HepG2 (cell line): ENCODE data around the gene ARCN1. TPM values are rescaled to one million over a fixed set of nuclear protein-coding genes. Genes with fewer than 3 reads are reported as not detected.

Experiments
- ADNP ChIP-seq: sonication (generic); formaldehyde crosslinking; IDR thresholded peaks from 2 replicates; pipeline ENCODE4 v1.4.0; 2020; ENCODE audit warnings: missing genetic modification reagents
- DNMT1 ChIP-seq: sonication (generic); formaldehyde crosslinking; IDR thresholded peaks from 2 replicates; pipeline ENCODE4 v1.5.1; 2020; ENCODE audit warnings: mild to moderate bottlenecking, missing genetic modification reagents
- EP300 ChIP-seq, 3 experiments: sonication (generic) in 1 of 3; formaldehyde crosslinking in 1 of 3; IDR thresholded peaks; 2 replicates each; pipeline versions ENCODE4 v1.5.1 to v1.6.1; 2011 to 2020; ENCODE audit warnings: low read depth in 2 of 3, low read length in 2 of 3, borderline replicate concordance in 1 of 3, improper control_type of control experiment in 1 of 3, mild to moderate bottlenecking in 1 of 3, missing genetic modification reagents in 1 of 3, moderate library complexity in 1 of 3
- FOXA3 ChIP-seq: IDR thresholded peaks from 2 replicates; pipeline ENCODE4 v1.6.1; 2016; ENCODE audit warnings: missing genetic modification reagents, missing compliant biosample characterization
- GATA4 ChIP-seq: sonication (generic); IDR thresholded peaks from 2 replicates; pipeline ENCODE4 v1.6.1; 2016; ENCODE audit warnings: antibody characterized with exemption, low read depth, borderline replicate concordance
- KLF13 ChIP-seq: sonication (generic); formaldehyde crosslinking; IDR thresholded peaks from 2 replicates; pipeline ENCODE4 v1.4.0; 2020; ENCODE audit warnings: mild to moderate bottlenecking, missing genetic modification reagents
- NR0B2 ChIP-seq: sonication (generic); formaldehyde crosslinking; IDR thresholded peaks from 2 replicates; pipeline ENCODE4 v1.4.0; 2020; ENCODE audit warnings: mild to moderate bottlenecking, missing genetic modification reagents
- SNAPC2 ChIP-seq: sonication (generic); formaldehyde crosslinking; IDR thresholded peaks from 2 replicates; pipeline ENCODE4 v1.8.1; 2022; ENCODE audit warnings: mild to moderate bottlenecking, missing genetic modification reagents
- TBX3 ChIP-seq: fragments of 450-650 bp; IDR thresholded peaks from 2 replicates; pipeline ENCODE4 v1.6.1; 2017; ENCODE audit warnings: antibody characterized with exemption, mild to moderate bottlenecking, inconsistent platforms, borderline replicate concordance
- THRA ChIP-seq: sonication (generic); formaldehyde crosslinking; IDR thresholded peaks from 2 replicates; pipeline ENCODE4 v1.4.0; 2020; ENCODE audit warnings: missing genetic modification reagents, borderline replicate concordance
- ZBTB20 ChIP-seq: sonication (generic); formaldehyde crosslinking; IDR thresholded peaks from 2 replicates; pipeline ENCODE4 v1.8.1; 2023; ENCODE audit warnings: missing genetic modification reagents, low read depth, mild to moderate bottlenecking, borderline replicate concordance
- ZBTB37 ChIP-seq: sonication (generic); formaldehyde crosslinking; IDR thresholded peaks from 2 replicates; pipeline ENCODE4 v1.4.0; 2020; ENCODE audit warnings: mild to moderate bottlenecking, missing genetic modification reagents
- ZFP41 ChIP-seq: sonication (generic); formaldehyde crosslinking; IDR thresholded peaks from 2 replicates; pipeline ENCODE4 v1.4.0; 2020; ENCODE audit warnings: mild to moderate bottlenecking, missing genetic modification reagents, borderline replicate concordance
- ZNF234 ChIP-seq: sonication (generic); formaldehyde crosslinking; conservative IDR thresholded peaks from 2 replicates; pipeline ENCODE4 v1.5.1; 2020; ENCODE audit warnings: mild to moderate bottlenecking, missing genetic modification reagents
- ZNF3 ChIP-seq: IDR thresholded peaks from 2 replicates; pipeline ENCODE4 v1.7.0; 2017; ENCODE audit warnings: inconsistent platforms
- ZNF383 ChIP-seq: sonication (generic); formaldehyde crosslinking; IDR thresholded peaks from 2 replicates; pipeline ENCODE4 v1.4.0; 2020; ENCODE audit warnings: missing genetic modification reagents, mild to moderate bottlenecking, borderline replicate concordance
- ZNF660 ChIP-seq: sonication (generic); formaldehyde crosslinking; IDR thresholded peaks from 2 replicates; pipeline ENCODE4 v1.5.1; 2020; ENCODE audit warnings: mild to moderate bottlenecking, low read depth, missing genetic modification reagents, borderline replicate concordance
- ZNF672 ChIP-seq: sonication (generic); formaldehyde crosslinking; IDR thresholded peaks from 2 replicates; pipeline ENCODE4 v1.8.1; 2022; ENCODE audit warnings: missing genetic modification reagents
- ZNF704 ChIP-seq: sonication (generic); formaldehyde crosslinking; IDR thresholded peaks from 2 replicates; pipeline ENCODE4 v1.8.1; 2023; ENCODE audit warnings: mild to moderate bottlenecking, inconsistent platforms, moderate library complexity, missing genetic modification reagents, borderline replicate concordance
- ZNF746 ChIP-seq: sonication (generic); formaldehyde crosslinking; IDR thresholded peaks from 2 replicates; pipeline ENCODE4 v1.8.0; 2022; ENCODE audit warnings: mild to moderate bottlenecking, missing genetic modification reagents
- ZNF770 ChIP-seq: sonication (generic); formaldehyde crosslinking; IDR thresholded peaks from 2 replicates; pipeline ENCODE4 v1.5.0; 2020; ENCODE audit warnings: mild to moderate bottlenecking, missing genetic modification reagents
- ZSCAN20 ChIP-seq: sonication (generic); formaldehyde crosslinking; IDR thresholded peaks from 2 replicates; pipeline ENCODE4 v1.4.0; 2020; ENCODE audit warnings: missing genetic modification reagents, mild to moderate bottlenecking, borderline replicate concordance
- polyA plus RNA-seq, 8 experiments: library from polyadenylated mRNA; depleted of rRNA in 3 of 8; stranded (reverse) in 7 of 8; unstranded in 1 of 8; fragments of >200 nt; fragmentation: Illumina TruSeq in 4 of 8; extraction: Trizol in 4 of 8; gene quantifications; 2 replicates each; pipeline versions ENCODE4 v1.2.1 to v1.2.3, GENCODE V29; 2011 to 2016; ENCODE audit warnings: low read depth in 4 of 8, missing spikeins in 1 of 8, mixed read lengths in 1 of 8; ENCODE audit not compliant: insufficient read depth in 1 of 8
- total RNA-seq, 5 experiments: library from RNA; depleted of rRNA; stranded (reverse); fragments of >200 nt; fragmentation: Illumina TruSeq; extraction: Trizol; gene quantifications; 2 replicates each; pipeline ENCODE4 v1.2.3, GENCODE V29; 2016; ENCODE audit warnings: low read depth in 1 of 5

Gene ARCN1
- total and polyA plus RNA-seq, 2 of the 13 experiments (the other 11 are each of a cell fraction or from before 2014, with no cell fraction given) = 148 to 200 TPM

GRCh38 chr11:118607401-118608359 is 35.5 kb downstream of the ARCN1 start, which contains the start of gene PHLDB1 (continued):
- TF ChIP-seq THRA (CRISPR knock-in tag) = no peak
- 0 out of 2 replicates have a peak, but pooled peaks have one; percentile 16 for TF ChIP-seq ZSCAN20
- TF ChIP-seq ZNF383 (CRISPR knock-in tag) = no peak
- no peak for TF ChIP-seq ZBTB37
- no peak for TF ChIP-seq ZNF234 (CRISPR knock-in tag)
- TF ChIP-seq ZFP41 = no peak
- no peak for TF ChIP-seq ZNF704
- TF ChIP-seq TBX3 = no peak
- no peak for TF ChIP-seq ADNP
- TF ChIP-seq ZNF770 (CRISPR knock-in tag) = peak; percentile 12; the same call in 1 of the 2 replicates
- TF ChIP-seq ZNF672 (CRISPR knock-in tag) = no peak
- no peak for TF ChIP-seq KLF13 (CRISPR knock-in tag)
- TF ChIP-seq ZBTB20 (CRISPR knock-in tag) = no peak
- no peak for TF ChIP-seq NR0B2
- no peak for TF ChIP-seq ZNF3
- no peak for TF ChIP-seq DNMT1 (CRISPR knock-in tag)
- no peak for TF ChIP-seq FOXA3 (CRISPR knock-in tag)
- no peak for TF ChIP-seq GATA4
- no peak for TF ChIP-seq ZNF660 (CRISPR knock-in tag)
- TF ChIP-seq EP300 (IDR thresholded peaks at IDR 0.05; ENCODE audit: low read depth in 2 of 2, low read length in 2 of 2) = no peak
- no peak for TF ChIP-seq EP300 (CRISPR knock-in tag; IDR thresholded peaks at IDR 0.05; ENCODE audit: borderline replicate concordance)
- no peak for TF ChIP-seq ZNF746 (CRISPR knock-in tag)
- no peak for TF ChIP-seq SNAPC2 (CRISPR knock-in tag)
